Lower lobe of right lung (tissue), 2 donors: ENCODE data around the gene PARP4. TPM values are rescaled to one million over a fixed set of nuclear protein-coding genes. Genes with fewer than 3 reads are reported as not detected.
"Not testable (repeated sequence)": the region's sequence is repeated elsewhere in the genome, so short reads cannot be mapped to it uniquely, and the experiment has no call there.

ENCODE experiments used
- ATAC-seq, 2 donors: fragments of 200-7000 bp; cut with Tn5 transposase; one replicate each; pipeline ENCODE4 v1.9.1; 2020 to 2022; ENCODE audit warnings: mild to moderate bottlenecking in 2 of 2, moderate library complexity in 2 of 2
- DNase-seq: peaks from one replicate; pipeline ENCODE4 v3.0.0-alpha.2; 2020
- H3K27ac ChIP-seq: fragments of 200-600 bp; one replicate; pipeline ENCODE4 v1.8.0; 2022
- H3K27me3 ChIP-seq: fragments of 200-600 bp; one replicate; pipeline ENCODE4 v1.8.0; 2022; ENCODE audit warnings: low read depth
- H3K36me3 ChIP-seq: fragments of 200-600 bp; one replicate; pipeline ENCODE4 v1.8.0; 2022; ENCODE audit warnings: mild to moderate bottlenecking
- H3K4me1 ChIP-seq: fragments of 200-600 bp; one replicate; pipeline ENCODE4 v1.8.0; 2022
- H3K4me3 ChIP-seq: fragments of 200-600 bp; one replicate; pipeline ENCODE4 v1.8.0; 2022; ENCODE audit warnings: mild to moderate bottlenecking
- H3K9me3 ChIP-seq: fragments of 200-600 bp; one replicate; pipeline ENCODE4 v1.8.0; 2022
- CTCF ChIP-seq: fragments of 200-600 bp; IDR thresholded peaks from one replicate; pipeline ENCODE4 v1.8.0; 2022; ENCODE audit warnings: antibody characterized with exemption, mild to moderate bottlenecking
- intact Hi-C: fragments of 100-400 bp; cut with DNase I; formaldehyde crosslinking; loops from one replicate; pipeline ENCODE4 v1.11.0; 2022
- total RNA-seq: library from RNA; stranded (reverse); fragmentation: NEBNext Ultra II Directional; extraction: Animal tissue kit (Norgen Biotek cat#: 25700); gene quantifications from one replicate; pipeline ENCODE4 v1.2.1, GENCODE V29; 2021
- donor health status: DM: no; HTN: yes; CAD: no; lungs with severe emphysema.

The PARP4 gene
- total RNA-seq, 1 donor from 2014 or later: 89.4 TPM

- H3K27me3 ChIP-seq: no peaks in the 10 kb centered on the region
- TF ChIP-seq CTCF: no peak
- no peaks in the 10 kb centered on the region for H3K9me3 ChIP-seq
- H3K4me1 ChIP-seq: no peaks in the 10 kb centered on the region
- no peaks in the 10 kb centered on the region for H3K36me3 ChIP-seq
- no peak overlapping the region for H3K27ac ChIP-seq
- DNase-seq (no peak), ATAC-seq (no peak)
- no peak overlapping the region for H3K4me3 ChIP-seq
- intact Hi-C loops: no loop called here
Observed at GRCh38 chr13:24406524-24406923, 106.1 kb downstream of the PARP4 start.

GRCh38 chr13:24396821-24397220 lies 115.8 kb downstream of the PARP4 start:
- intact Hi-C loops: no loop called here
- no peak overlapping the region for H3K4me3 ChIP-seq
- H3K27me3 ChIP-seq: no peaks in the 10 kb centered on the region
- ATAC-seq: no peak
- no peaks in the 10 kb centered on the region for H3K4me1 ChIP-seq
- H3K9me3 ChIP-seq: peaks cover 7% of the 10 kb centered on the region
- TF ChIP-seq CTCF: no peak
- H3K27ac ChIP-seq: no peak overlapping the region
- no peaks in the 10 kb centered on the region for H3K36me3 ChIP-seq
- DNase-seq: no peak

GRCh38 chr13:24392972-24393371 lies 119.6 kb downstream of the PARP4 start:
- Histone ChIP-seq H3K27me3 (no peaks in the 10 kb centered on the region), H3K4me1 (no peaks in the 10 kb centered on the region), H3K9me3 (peaks cover 7% of the 10 kb centered on the region), H3K27ac (no peak overlapping the region), H3K4me3 (no peak overlapping the region), H3K36me3 (no peaks in the 10 kb centered on the region)
- no peak for DNase-seq
- no peak for TF ChIP-seq CTCF
- intact Hi-C loops: no loop called here
- no peak for ATAC-seq

- ATAC-seq, H3K27me3 ChIP-seq, intact Hi-C loops, DNase-seq, H3K4me1 ChIP-seq, H3K36me3 ChIP-seq, H3K27ac ChIP-seq, H3K9me3 ChIP-seq, H3K4me3 ChIP-seq: not testable (repeated sequence)
Observed at GRCh38 chr13:24391771-24392683, 120.6 kb downstream of the PARP4 start.

- intact Hi-C loops, H3K9me3 ChIP-seq, ATAC-seq, H3K27me3 ChIP-seq, H3K4me3 ChIP-seq, H3K36me3 ChIP-seq, DNase-seq, H3K27ac ChIP-seq, H3K4me1 ChIP-seq: not testable (repeated sequence)
Observed at GRCh38 chr13:24390795-24391194, 121.8 kb downstream of the PARP4 start.

GRCh38 chr13:24389506-24389905 lies 123.1 kb downstream of the PARP4 start:
- intact Hi-C loops: no loop called here
- H3K4me1 ChIP-seq: no peaks in the 10 kb centered on the region
- H3K9me3 ChIP-seq: no peaks in the 10 kb centered on the region
- ATAC-seq (no peak), DNase-seq (no peak)
- H3K27ac ChIP-seq: no peak overlapping the region
- H3K36me3 ChIP-seq: no peaks in the 10 kb centered on the region
- H3K4me3 ChIP-seq: no peak overlapping the region
- no peaks in the 10 kb centered on the region for H3K27me3 ChIP-seq
- TF ChIP-seq CTCF: no peak

- H3K27ac ChIP-seq, intact Hi-C loops, H3K4me1 ChIP-seq, H3K27me3 ChIP-seq, H3K9me3 ChIP-seq, DNase-seq, H3K4me3 ChIP-seq, H3K36me3 ChIP-seq, ATAC-seq: not testable (repeated sequence)
Observed at GRCh38 chr13:24388743-24389142, 123.8 kb downstream of the PARP4 start.
